Stimulated activated CD8-positive, alpha-beta memory T cell treated with anti-CD3 and anti-CD28 coated beads, Interleukin-7, amount 100 ng/mL, for 1 hour (primary cell): Measurements from ENCODE around the gene XRCC1.
"Not testable (repeated sequence)": the region's sequence is repeated elsewhere in the genome, so short reads cannot be mapped to it uniquely, and the experiment has no call there.

Source experiments
- DNase-seq, 2 donors: peaks; one replicate each; pipeline ENCODE4 v3.0.0-alpha.2; 2020; ENCODE audit warnings: low read depth in 2 of 2

XRCC1 gene

GRCh38 chr19:43522929-43523328, 52.4 kb downstream of the XRCC1 start:
- no peak for DNase-seq

- DNase-seq: peak; percentile 56 to 70
Measured at GRCh38 chr19:43519436-43520088, 55.8 kb downstream of the XRCC1 start.

- DNase-seq: no peak
Measured at GRCh38 chr19:43518051-43518450, 57.3 kb downstream of the XRCC1 start.

- DNase-seq: not testable (repeated sequence)
Measured at GRCh38 chr19:43512399-43512798, 62.9 kb downstream of the XRCC1 start.

GRCh38 chr19:43511324-43511723, 64.0 kb downstream of the XRCC1 start:
- no peak for DNase-seq

GRCh38 chr19:43510713-43511112, 64.6 kb downstream of the XRCC1 start:
- DNase-seq: no peak

- DNase-seq: no peak
Measured at GRCh38 chr19:43507880-43508279, 67.4 kb downstream of the XRCC1 start.

GRCh38 chr19:43506629-43507028, 68.7 kb downstream of the XRCC1 start:
- DNase-seq: no peak

GRCh38 chr19:43505941-43506340, 69.4 kb downstream of the XRCC1 start:
- no peak for DNase-seq

GRCh38 chr19:43505186-43505456, 70.2 kb downstream of the XRCC1 start:
- DNase-seq: no peak

GRCh38 chr19:43504426-43505185, 70.7 kb downstream of the XRCC1 start, which contains the start of gene PHLDB3:
PHLDB3 (minus strand) TSS chr19:43504746; CDS start chr19:43504118, 628 bp downstream.
- peak in 1 of 2 donors; percentile 27 for DNase-seq

GRCh38 chr19:43503501-43504425, 71.6 kb downstream of the XRCC1 start:
- DNase-seq: peak; percentile 99

GRCh38 chr19:43502419-43502976, 72.8 kb downstream of the XRCC1 start:
- no peak for DNase-seq

GRCh38 chr19:43501661-43502418, 73.5 kb downstream of the XRCC1 start:
- DNase-seq: no peak

GRCh38 chr19:43499042-43499441, 76.3 kb downstream of the XRCC1 start:
- DNase-seq: no peak

GRCh38 chr19:43498233-43498842, 77.0 kb downstream of the XRCC1 start:
- DNase-seq: no peak

GRCh38 chr19:43496960-43497359, 78.4 kb downstream of the XRCC1 start:
- DNase-seq: no peak

GRCh38 chr19:43495082-43495481, 80.2 kb downstream of the XRCC1 start:
- no peak for DNase-seq
